ENCODE results near the gene OSBPL5. TPM values are rescaled to one million over a fixed set of nuclear protein-coding genes. Genes with fewer than 3 reads are reported as not detected.

Gene OSBPL5
- polyA plus RNA-seq, 6 donors from 2014 or later = 0.12 to 0.25 TPM; not detected in 4

GRCh38 chr11:3181725-3182461 is 16.8 kb upstream of the OSBPL5 start:
- DNase-seq = no peak
- no peak for ATAC-seq (ENCODE audit: low read depth in 2 of 2)
- no peaks in the 10 kb centered on the region for H3K36me3 Mint-ChIP-seq
- H3K27ac Mint-ChIP-seq = no peak overlapping the region
- H3K9me3 Mint-ChIP-seq = peaks cover under 1 to 29% (median 8%) of the 10 kb centered on the region in 7 donors
- H3K4me1 Mint-ChIP-seq = peaks cover 0 to 5% (median 0%) of the 10 kb centered on the region in 3 donors
- no peak overlapping the region for H3K4me3 Mint-ChIP-seq
- H3K27me3 Mint-ChIP-seq = peaks cover 0 to 13% (median 8%) of the 10 kb centered on the region in 3 donors

DNA sequence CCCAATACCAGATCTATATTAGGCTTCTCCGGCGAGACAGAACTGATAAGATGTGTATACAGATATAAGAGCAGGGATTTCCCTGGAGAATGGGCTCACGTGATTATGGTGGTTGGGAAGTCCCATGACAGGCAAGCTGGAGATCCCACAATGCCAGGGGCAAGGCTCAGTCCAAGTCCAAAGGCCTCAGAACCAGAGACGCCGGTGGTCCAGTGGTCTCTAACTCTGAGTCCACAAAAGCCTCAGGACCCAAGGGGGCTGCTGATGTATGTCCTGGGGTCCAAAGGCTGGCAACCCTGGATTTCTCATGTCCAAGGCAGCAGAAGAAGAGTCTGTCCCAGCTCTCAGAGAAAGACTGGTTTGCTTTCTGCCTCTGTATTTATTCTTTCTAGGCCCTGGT is 15.8 kb upstream of the OSBPL5 start:
- peaks cover 2 to 13% (median 10%) of the 10 kb centered on the region in 3 donors for H3K27me3 Mint-ChIP-seq
- DNase-seq (no peak), ATAC-seq (ENCODE audit: low read depth in 2 of 2) (no peak)
- peaks cover 0 to 5% (median 0%) of the 10 kb centered on the region in 3 donors for H3K4me1 Mint-ChIP-seq
- peaks cover 0 to 2% of the 10 kb centered on the region in 2 donors for H3K36me3 Mint-ChIP-seq
- H3K4me3 Mint-ChIP-seq = no peak overlapping the region
- H3K27ac Mint-ChIP-seq = no peak overlapping the region
- peaks cover 5 to 39% (median 12%) of the 10 kb centered on the region in 7 donors for H3K9me3 Mint-ChIP-seq

- ATAC-seq (ENCODE audit: low read depth in 2 of 2) (no peak), DNase-seq (no peak)
- peaks cover 9 to 46% (median 18%) of the 10 kb centered on the region in 7 donors for H3K9me3 Mint-ChIP-seq
- peaks cover 11 to 16% (median 13%) of the 10 kb centered on the region in 3 donors for H3K27me3 Mint-ChIP-seq
- no peaks in the 10 kb centered on the region for H3K4me1 Mint-ChIP-seq
- no peak overlapping the region for H3K4me3 Mint-ChIP-seq
- H3K36me3 Mint-ChIP-seq = peaks cover 5 to 10% of the 10 kb centered on the region in 2 donors
- H3K27ac Mint-ChIP-seq = peak overlapping the region in 1 of 6 donors; percentile 16
These were observed 13.2 kb upstream of the OSBPL5 start for GRCh38 chr11:3178349-3178748.

GRCh38 chr11:3177931-3178330 is 12.8 kb upstream of the OSBPL5 start:
- H3K4me1 Mint-ChIP-seq = no peaks in the 10 kb centered on the region
- H3K4me3 Mint-ChIP-seq = no peak overlapping the region
- ATAC-seq (ENCODE audit: low read depth in 2 of 2) (no peak), DNase-seq (no peak)
- no peak overlapping the region for H3K27ac Mint-ChIP-seq
- peaks cover 9 to 46% (median 18%) of the 10 kb centered on the region in 7 donors for H3K9me3 Mint-ChIP-seq
- H3K27me3 Mint-ChIP-seq = peaks cover 11 to 16% (median 13%) of the 10 kb centered on the region in 3 donors
- peaks cover 5 to 10% of the 10 kb centered on the region in 2 donors for H3K36me3 Mint-ChIP-seq

DNA sequence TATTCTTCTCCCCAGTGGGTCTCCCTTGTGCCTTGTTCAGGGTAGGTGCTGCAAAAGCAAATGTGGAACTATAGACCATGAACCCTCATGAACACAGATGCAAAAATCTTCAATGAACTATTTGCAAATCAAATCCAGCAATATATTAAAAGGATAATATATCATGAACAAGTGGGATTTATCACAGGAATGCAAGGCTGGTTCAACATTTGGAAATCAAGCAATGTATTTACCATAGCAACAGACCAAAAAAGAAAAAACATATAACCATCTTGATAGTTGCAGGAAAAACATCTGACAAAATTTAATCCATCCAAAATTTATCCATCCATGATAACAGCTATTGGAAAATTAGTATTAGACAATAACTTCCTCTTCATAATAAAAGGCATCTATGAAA is 11.4 kb upstream of the OSBPL5 start:
- Mint-ChIP-seq H3K9me3 (peaks cover 9 to 46% (median 18%) of the 10 kb centered on the region in 7 donors), H3K4me3 (no peak overlapping the region), H3K27ac (no peak overlapping the region), H3K27me3 (peaks cover 11 to 17% (median 11%) of the 10 kb centered on the region in 3 donors), H3K36me3 (peaks cover 5 to 10% of the 10 kb centered on the region in 2 donors), H3K4me1 (no peaks in the 10 kb centered on the region)
- DNase-seq = no peak
- ATAC-seq (ENCODE audit: low read depth in 2 of 2) = no peak

GRCh38 chr11:3175194-3175593 is 10.1 kb upstream of the OSBPL5 start:
- no peak for DNase-seq
- Mint-ChIP-seq H3K4me1 (no peaks in the 10 kb centered on the region), H3K9me3 (peaks cover 9 to 41% (median 18%) of the 10 kb centered on the region in 7 donors), H3K27ac (no peak overlapping the region), H3K36me3 (peaks cover 5 to 10% of the 10 kb centered on the region in 2 donors), H3K4me3 (no peak overlapping the region), H3K27me3 (peaks cover 9 to 13% (median 11%) of the 10 kb centered on the region in 3 donors)
- no peak for ATAC-seq (ENCODE audit: low read depth in 2 of 2)

GRCh38 chr11:3174387-3174786 is 9.3 kb upstream of the OSBPL5 start:
- Mint-ChIP-seq H3K27ac (no peak overlapping the region), H3K27me3 (peaks cover 14 to 19% (median 17%) of the 10 kb centered on the region in 3 donors), H3K36me3 (peaks cover 5 to 10% of the 10 kb centered on the region in 2 donors), H3K4me1 (peaks cover 0 to 6% (median 0%) of the 10 kb centered on the region in 3 donors), H3K9me3 (peaks cover 8 to 33% (median 18%) of the 10 kb centered on the region in 7 donors), H3K4me3 (no peak overlapping the region)
- no peak for ATAC-seq (ENCODE audit: low read depth in 2 of 2)
- DNase-seq = no peak

GRCh38 chr11:3173795-3174194 is 8.7 kb upstream of the OSBPL5 start:
- Mint-ChIP-seq H3K9me3 (peaks cover 8 to 33% (median 18%) of the 10 kb centered on the region in 7 donors), H3K4me3 (no peak overlapping the region)

DNA sequence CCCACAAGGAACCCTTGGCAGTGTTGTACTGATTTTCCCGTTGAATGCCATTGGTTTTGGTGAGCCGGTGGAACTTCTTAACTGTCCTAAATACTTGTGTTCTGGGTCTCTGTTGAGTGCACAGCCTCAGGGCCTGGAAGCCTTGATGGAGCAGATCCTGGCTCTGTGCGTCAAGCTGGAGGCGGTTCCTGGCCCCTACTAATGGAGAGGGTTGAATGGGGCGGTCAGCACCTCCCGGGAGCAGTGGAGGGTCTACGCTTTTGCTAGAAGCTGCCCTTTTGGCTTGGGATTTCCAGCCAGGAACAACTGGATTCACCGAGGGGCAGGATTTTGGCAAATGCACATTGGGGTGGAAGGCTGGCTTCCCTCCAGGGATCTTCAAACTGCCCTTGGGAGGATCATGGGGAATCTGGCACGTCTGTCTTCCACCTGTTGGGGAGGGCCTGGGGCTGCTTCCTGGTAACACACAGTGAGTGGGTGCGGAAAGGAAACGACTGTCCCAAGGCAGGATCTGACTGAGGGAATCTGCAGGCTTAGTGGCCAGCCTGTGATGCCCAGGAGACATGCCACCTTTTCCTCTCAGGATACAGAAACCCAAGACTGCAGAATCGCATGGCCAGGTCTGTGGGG is 6.9 kb upstream of the OSBPL5 start:
- H3K4me1 Mint-ChIP-seq = peaks cover 0 to 6% (median 4%) of the 10 kb centered on the region in 3 donors
- H3K9me3 Mint-ChIP-seq = peaks cover 8 to 19% (median 18%) of the 10 kb centered on the region in 7 donors
- no peak overlapping the region for H3K27ac Mint-ChIP-seq
- peaks cover 5 to 10% of the 10 kb centered on the region in 2 donors for H3K36me3 Mint-ChIP-seq
- ATAC-seq (ENCODE audit: low read depth in 2 of 2) (no peak), DNase-seq (no peak)
- H3K27me3 Mint-ChIP-seq = peaks cover 18 to 34% (median 20%) of the 10 kb centered on the region in 3 donors
- H3K4me3 Mint-ChIP-seq = no peak overlapping the region

More at GRCh38 chr11:3173795-3174194, 8.7 kb upstream of the OSBPL5 start:
- Mint-ChIP-seq H3K36me3 (peaks cover 5 to 10% of the 10 kb centered on the region in 2 donors), H3K27me3 (peaks cover 18 to 23% (median 20%) of the 10 kb centered on the region in 3 donors), H3K27ac (no peak overlapping the region), H3K4me1 (peaks cover 0 to 6% (median 4%) of the 10 kb centered on the region in 3 donors)
- ATAC-seq (ENCODE audit: low read depth in 2 of 2) (no peak), DNase-seq (no peak)

- H3K36me3 Mint-ChIP-seq = peaks cover 5 to 9% of the 10 kb centered on the region in 2 donors
- no peak for DNase-seq
- no peak for ATAC-seq (ENCODE audit: low read depth in 2 of 2)
- H3K27ac Mint-ChIP-seq = no peak overlapping the region
- peaks cover 0 to 6% (median 4%) of the 10 kb centered on the region in 3 donors for H3K4me1 Mint-ChIP-seq
- peaks cover 7 to 10% (median 8%) of the 10 kb centered on the region in 7 donors for H3K9me3 Mint-ChIP-seq
- no peak overlapping the region for H3K4me3 Mint-ChIP-seq
- peaks cover 18 to 44% (median 20%) of the 10 kb centered on the region in 3 donors for H3K27me3 Mint-ChIP-seq
These were observed 5.9 kb upstream of the OSBPL5 start for GRCh38 chr11:3170756-3171650.

DNA sequence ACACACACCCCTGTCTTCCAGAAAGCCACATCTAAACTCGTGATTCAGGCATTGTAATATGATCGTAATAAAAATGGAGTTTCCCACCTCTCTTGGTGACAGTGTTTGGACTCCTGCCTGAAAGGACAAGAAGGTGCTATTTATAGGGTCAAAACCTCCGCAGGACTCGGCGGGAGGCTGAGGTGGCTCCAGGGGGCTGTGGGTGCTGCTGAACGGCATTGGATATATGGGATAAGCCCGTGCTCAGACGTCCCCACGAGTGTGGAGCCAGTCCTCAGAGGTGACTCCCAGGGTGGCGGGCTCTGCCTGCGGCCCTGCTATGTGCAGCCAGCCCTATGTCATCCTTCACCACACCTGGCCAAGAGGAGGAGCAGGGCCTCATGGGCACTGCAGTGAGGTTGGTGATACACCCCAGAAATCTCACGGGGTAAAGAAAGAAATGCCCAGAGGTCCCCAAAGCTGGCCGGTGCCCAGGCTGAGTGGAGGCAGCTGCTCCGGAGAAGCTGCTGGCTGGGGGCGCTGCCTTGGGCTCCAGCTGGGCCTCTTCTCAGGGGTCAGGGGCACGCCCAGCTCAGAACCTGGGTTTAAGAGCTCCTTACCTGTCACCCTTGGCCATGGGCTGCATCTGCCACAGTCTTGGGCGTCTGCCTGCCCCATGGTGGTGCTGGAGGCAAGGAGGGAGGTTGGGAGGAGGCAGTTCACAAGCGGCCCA is 5.1 kb upstream of the OSBPL5 start:
- H3K9me3 Mint-ChIP-seq = peaks cover 0 to 3% (median 0%) of the 10 kb centered on the region in 7 donors
- peak overlapping the region in 1 of 8 donors; percentile 3 for H3K4me3 Mint-ChIP-seq
- ATAC-seq (ENCODE audit: low read depth in 2 of 2) (no peak), DNase-seq (no peak)
- H3K36me3 Mint-ChIP-seq = peaks cover 0 to 1% of the 10 kb centered on the region in 2 donors
- peaks cover 4 to 12% (median 9%) of the 10 kb centered on the region in 3 donors for H3K4me1 Mint-ChIP-seq
- peak overlapping the region in 1 of 6 donors; percentile 59 for H3K27ac Mint-ChIP-seq
- H3K27me3 Mint-ChIP-seq = peaks cover 19 to 43% (median 24%) of the 10 kb centered on the region in 3 donors

DNA sequence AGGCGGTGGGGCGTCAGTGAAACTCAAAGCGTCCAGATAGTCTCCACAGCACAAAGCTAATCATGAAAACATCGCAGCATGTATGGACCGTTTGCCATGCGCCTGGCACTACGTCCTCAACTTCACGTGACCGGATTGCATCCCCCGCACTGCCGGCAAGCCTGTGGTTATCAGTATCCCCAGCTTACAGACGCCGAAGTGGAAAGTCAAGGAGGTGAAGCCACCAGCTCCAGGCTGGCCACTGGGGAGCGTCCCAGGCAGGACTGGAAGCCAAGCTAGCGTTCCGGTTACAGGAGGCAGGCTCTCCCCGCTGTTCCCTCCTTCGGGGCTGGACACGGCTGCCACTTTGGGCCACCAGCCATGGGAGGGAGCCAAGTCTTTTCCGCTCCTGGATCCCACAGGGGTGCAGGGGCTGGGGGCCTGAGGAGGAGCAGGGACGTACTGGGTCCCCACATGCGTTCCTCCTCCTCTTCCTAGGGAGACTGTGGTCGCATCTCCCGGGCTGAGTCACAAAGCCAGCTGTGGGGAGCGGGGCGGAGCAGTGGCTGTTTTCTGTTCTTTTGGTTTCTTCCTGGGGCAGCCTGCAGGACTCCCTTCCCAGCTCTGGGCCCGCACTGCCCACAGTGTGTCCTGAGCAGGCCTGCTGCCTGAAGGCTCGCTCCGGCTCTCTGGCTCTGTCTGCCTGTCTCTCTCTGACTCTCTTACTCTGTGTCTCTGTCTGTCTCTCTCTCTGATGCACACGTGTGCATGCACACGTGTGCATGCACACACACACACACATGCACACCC is 4.3 kb upstream of the OSBPL5 start:
- peaks cover 4 to 12% (median 9%) of the 10 kb centered on the region in 3 donors for H3K4me1 Mint-ChIP-seq
- H3K27ac Mint-ChIP-seq = peak overlapping the region in 1 of 6 donors; percentile 59
- peak overlapping the region in 2 of 8 donors; percentile 3 to 64 for H3K4me3 Mint-ChIP-seq
- DNase-seq (no peak), ATAC-seq (ENCODE audit: low read depth in 2 of 2) (no peak)
- H3K36me3 Mint-ChIP-seq = no peaks in the 10 kb centered on the region
- peaks cover 18 to 43% (median 24%) of the 10 kb centered on the region in 3 donors for H3K27me3 Mint-ChIP-seq
- H3K9me3 Mint-ChIP-seq = peaks cover 0 to 3% (median 0%) of the 10 kb centered on the region in 7 donors

All from naive B cell (primary cell).